GM12801 (cell line): Measurements from ENCODE around the gene HTR4.

ENCODE experiments used
- TF ChIP-seq, protein P1 (sequence below): IDR thresholded peaks from one replicate; pipeline ENCODE4 v1.5.1; 2011; ENCODE audit warnings: control low read depth; ENCODE audit not compliant: insufficient read length; ENCODE audit errors: extremely low read depth

The HTR4 gene

DNA sequence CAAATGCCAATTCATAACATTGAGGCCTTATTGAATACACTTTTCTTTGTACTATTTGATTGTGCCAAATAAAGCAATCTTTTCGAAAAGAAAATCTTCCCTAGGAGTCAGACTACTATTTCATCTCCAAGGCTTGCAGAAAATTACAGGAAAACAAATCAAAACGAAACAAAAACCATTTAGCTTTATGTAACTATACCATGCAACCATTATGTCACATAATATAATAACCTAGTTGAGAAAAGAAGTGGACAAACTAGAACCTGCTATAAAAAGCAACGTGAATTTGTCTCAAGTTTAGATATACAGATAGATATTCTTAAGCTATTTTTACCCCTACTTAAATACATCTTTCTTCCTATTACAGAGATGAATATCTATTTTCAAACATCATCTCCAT lies 18.0 kb downstream of the HTR4 start:
- TF ChIP-seq, protein P1, sequence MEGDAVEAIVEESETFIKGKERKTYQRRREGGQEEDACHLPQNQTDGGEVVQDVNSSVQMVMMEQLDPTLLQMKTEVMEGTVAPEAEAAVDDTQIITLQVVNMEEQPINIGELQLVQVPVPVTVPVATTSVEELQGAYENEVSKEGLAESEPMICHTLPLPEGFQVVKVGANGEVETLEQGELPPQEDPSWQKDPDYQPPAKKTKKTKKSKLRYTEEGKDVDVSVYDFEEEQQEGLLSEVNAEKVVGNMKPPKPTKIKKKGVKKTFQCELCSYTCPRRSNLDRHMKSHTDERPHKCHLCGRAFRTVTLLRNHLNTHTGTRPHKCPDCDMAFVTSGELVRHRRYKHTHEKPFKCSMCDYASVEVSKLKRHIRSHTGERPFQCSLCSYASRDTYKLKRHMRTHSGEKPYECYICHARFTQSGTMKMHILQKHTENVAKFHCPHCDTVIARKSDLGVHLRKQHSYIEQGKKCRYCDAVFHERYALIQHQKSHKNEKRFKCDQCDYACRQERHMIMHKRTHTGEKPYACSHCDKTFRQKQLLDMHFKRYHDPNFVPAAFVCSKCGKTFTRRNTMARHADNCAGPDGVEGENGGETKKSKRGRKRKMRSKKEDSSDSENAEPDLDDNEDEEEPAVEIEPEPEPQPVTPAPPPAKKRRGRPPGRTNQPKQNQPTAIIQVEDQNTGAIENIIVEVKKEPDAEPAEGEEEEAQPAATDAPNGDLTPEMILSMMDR = no peak

DNA sequence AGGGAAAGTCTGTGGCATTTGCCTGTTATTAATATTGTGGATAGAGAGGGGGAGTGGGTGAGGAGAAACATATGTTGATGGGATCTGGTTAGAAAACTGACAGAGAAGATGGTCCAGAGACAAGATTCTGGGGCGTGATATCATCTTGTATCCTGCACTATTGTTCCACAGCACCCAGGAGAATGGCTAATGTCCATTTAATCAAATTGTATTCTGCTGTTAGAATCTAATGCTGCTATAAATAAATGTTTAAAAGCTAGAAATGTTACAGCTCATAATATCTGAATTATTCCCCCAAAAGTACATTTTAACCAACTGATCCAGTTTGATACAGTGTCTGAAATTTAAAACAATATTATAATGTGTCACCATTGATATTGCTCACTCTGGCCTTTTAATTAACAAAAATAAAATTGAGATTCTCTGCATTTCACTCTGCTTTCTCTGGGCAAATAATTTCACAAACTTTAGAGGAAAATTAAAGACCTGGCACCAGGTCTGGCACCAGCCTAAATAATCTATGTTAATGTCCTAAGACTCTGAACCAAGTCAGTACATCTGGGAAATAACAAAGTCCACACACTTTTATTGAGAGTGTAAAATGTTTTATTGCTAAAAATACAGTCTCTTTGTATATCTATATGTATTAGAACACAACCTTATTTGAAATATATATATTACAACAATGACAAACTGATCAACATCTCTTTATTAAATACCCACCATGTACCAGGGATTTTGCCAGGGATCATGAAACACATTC lies 18.8 kb downstream of the HTR4 start:
- TF ChIP-seq, protein P1 = no peak

DNA sequence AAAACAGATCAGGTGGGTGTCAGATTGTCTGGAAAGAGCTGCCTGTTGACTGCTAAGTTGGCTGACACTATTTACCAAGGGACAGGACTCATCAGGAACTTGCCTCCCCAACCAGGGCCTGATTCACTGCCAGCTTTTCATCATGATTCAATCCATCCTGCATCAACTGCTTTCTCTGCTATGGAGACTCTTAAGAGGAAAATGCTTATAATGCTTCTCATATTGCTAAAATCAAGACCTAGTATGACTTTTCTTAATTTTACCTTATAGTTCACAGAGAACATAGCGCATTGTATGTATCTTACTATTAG lies 21.3 kb downstream of the HTR4 start:
- TF ChIP-seq, protein P1 = no peak

DNA sequence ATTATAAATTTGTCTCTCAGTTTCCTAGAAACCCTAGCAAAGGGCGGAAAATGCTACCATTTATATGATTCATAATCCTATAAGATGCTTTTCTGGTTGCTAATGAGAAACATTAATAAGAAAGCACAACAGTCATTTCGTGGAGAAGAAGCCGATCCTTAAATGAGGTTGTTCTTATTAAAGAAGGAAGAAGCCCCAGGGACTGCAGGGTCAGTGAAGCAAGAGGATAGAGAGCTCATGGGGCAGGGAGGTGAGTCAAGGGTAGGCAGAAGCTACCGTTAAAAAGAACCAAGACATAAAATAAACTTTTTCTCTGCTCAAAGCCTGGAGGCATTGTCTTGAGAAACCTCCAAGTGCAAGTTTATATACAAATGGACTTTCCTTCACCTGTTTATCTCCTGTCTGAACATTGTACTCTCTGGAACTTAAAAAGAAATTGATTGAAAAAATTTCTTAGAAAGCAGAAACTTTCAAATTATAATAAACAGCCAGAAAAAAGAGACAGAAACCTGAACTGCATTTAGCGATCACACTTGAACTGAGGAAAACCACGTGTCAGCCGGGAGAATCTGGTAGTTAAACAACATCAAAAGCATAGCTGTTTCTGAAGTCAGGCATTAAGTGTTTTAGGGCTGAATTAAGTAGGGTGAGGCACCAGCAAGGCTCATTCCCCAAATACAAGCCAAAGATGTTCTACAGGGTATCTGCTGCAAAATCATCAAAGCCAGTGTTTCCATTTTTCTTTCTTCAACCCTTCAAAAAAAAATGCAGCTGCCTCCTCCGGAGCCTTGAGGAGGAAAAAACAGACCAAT lies 21.9 kb downstream of the HTR4 start:
- TF ChIP-seq, protein P1 = no peak

DNA sequence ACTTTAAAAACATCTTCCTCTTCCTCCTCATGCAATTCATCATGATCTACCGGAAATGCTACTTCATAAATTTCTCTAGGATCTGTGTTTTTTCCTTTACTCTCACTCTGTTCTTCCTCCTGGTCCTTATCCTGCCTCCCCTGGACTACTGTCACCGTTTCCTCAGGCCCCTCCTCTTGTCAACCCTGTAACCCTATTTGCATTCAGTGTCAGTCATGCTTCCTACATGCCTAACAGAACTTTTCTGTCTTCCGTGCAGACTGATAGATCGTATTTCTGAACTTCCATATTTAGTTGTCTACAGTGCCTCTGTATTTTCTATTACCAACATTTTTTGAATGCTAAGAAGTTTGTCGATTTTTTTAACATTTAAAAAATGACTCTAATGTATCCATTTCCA lies 27.3 kb downstream of the HTR4 start:
- TF ChIP-seq, protein P1 = no peak

DNA sequence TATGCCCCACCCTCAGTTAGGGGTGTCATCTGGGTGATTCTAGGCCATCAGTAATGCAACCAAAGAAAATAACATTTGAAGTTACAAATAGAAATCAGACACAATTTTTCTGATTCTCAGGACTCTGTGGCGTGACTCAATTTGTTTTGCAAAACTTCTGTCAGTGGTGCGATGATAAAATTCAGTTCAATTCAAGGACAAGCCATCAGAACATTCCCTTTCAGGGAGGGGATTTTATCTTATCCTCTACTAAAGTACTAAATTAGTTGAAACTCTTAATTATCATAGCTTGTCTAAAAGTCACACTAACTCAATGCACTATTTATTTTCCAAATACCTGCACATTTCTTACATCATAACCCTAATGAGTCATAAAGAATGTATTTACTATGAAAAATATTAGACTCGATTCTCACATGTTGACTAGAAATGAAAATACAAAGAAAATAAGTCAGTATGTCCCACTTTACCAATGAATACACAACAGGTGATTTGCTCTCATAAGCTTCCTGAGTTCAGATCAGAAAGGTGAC lies 28.2 kb downstream of the HTR4 start:
- TF ChIP-seq, protein P1 = no peak

DNA sequence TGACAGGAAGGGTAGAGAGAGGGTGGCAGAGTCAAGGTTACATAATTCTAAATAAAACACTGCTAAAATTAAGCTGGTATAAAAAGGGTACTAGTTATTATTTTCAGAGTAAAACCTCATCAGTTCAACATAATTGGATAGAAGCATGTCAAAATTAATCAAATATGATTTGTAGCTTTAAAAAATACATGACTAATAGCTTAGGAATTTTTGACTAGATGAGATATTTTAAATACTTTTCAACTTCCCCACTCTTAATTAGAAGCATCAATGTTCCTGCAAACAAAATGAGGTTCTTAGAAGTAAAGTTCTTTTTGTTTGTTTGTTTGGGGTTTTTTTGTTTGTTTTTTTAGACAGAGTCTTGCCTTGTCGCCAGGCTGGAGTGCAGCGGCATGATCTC lies 29.1 kb downstream of the HTR4 start:
- TF ChIP-seq, protein P1 = no peak
